ENCODE results near the gene ZNF532.

GRCh38 chr18:59035591-59035990 is 170.9 kb downstream of the ZNF532 start:
- TF ChIP-seq CTCF (IDR thresholded peaks at IDR 0.05; ENCODE audit: low read length): no peak
- no peak for TF ChIP-seq EZH2 (optimal IDR thresholded peaks at IDR 0.05; ENCODE audit: low read depth, low read length)
